ENCODE measurements around the gene ARSD.
A peak's percentile ranks its signal among the peaks of the same experiment; 100 is the strongest.
"Not testable (repeated sequence)": the region's sequence is repeated elsewhere in the genome, so short reads cannot be mapped to it uniquely, and the experiment has no call there.

The ARSD gene

GRCh38 chrX:2889706-2890490 is 39.2 kb downstream of the ARSD start:
- not testable (repeated sequence) for H3K9me3 ChIP-seq (ENCODE audit: severe bottlenecking); H3K36me3 ChIP-seq; DNase-seq; H3K27me3 ChIP-seq (ENCODE audit: insufficient read depth, low read depth, severe bottlenecking); H3K4me3 ChIP-seq (ENCODE audit: low read depth, low read length); H3K27ac ChIP-seq
- peak; percentile 21; the same call in 1 of the 2 replicates for TF ChIP-seq CTCF (IDR thresholded peaks at IDR 0.05; ENCODE audit: low read depth, low read length)

GRCh38 chrX:2889045-2889605 is 40.0 kb downstream of the ARSD start:
- H3K4me3 ChIP-seq (ENCODE audit: low read depth, low read length) = no peak overlapping the region
- no peak for TF ChIP-seq CTCF (IDR thresholded peaks at IDR 0.05; ENCODE audit: low read depth, low read length)

DNA sequence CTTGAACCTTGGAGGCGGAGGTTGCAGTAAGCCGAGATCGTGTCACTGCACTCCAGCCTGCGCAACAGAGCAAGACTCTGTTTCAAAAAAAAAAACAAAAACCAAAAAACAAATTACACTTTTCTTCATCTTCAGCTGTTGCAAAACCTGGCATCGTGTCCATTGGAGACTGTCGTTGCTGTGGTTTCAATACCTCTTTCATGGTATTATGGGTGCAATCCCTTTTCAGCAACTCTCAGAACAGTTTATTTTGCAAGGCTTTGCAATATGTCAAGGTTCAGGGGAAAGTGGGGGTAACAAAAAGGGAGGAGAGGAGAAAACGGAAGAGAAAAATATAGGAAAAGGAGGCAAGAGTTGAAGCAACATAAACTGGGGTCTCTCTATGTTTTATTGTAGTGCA is 40.8 kb downstream of the ARSD start:
- H3K4me3 ChIP-seq (ENCODE audit: low read depth, low read length) = no peak overlapping the region
- no peak for DNase-seq
- no peak for TF ChIP-seq CTCF (IDR thresholded peaks at IDR 0.05; ENCODE audit: low read depth, low read length)
- no peaks in the 10 kb centered on the region for H3K9me3 ChIP-seq (ENCODE audit: severe bottlenecking)
- no peaks in the 10 kb centered on the region for H3K27me3 ChIP-seq (ENCODE audit: insufficient read depth, low read depth, severe bottlenecking)
- H3K27ac ChIP-seq = no peak overlapping the region
- H3K36me3 ChIP-seq = no peaks in the 10 kb centered on the region; the same call in 1 of the 2 replicates

More at GRCh38 chrX:2889045-2889605, 40.0 kb downstream of the ARSD start:
- H3K27ac ChIP-seq = no peak overlapping the region
- H3K9me3 ChIP-seq (ENCODE audit: severe bottlenecking) = no peaks in the 10 kb centered on the region
- no peaks in the 10 kb centered on the region for H3K36me3 ChIP-seq
- H3K27me3 ChIP-seq (ENCODE audit: insufficient read depth, low read depth, severe bottlenecking) = no peaks in the 10 kb centered on the region
- DNase-seq = no peak

GRCh38 chrX:2883770-2884169 is 45.4 kb downstream of the ARSD start:
- H3K27me3 ChIP-seq (ENCODE audit: insufficient read depth, low read depth, severe bottlenecking) = no peaks in the 10 kb centered on the region
- H3K27ac ChIP-seq = no peak overlapping the region
- H3K9me3 ChIP-seq (ENCODE audit: severe bottlenecking) = no peaks in the 10 kb centered on the region
- no peak for TF ChIP-seq CTCF (IDR thresholded peaks at IDR 0.05; ENCODE audit: low read depth, low read length)
- DNase-seq = no peak
- H3K4me3 ChIP-seq (ENCODE audit: low read depth, low read length) = no peak overlapping the region
- H3K36me3 ChIP-seq = no peaks in the 10 kb centered on the region; the same call in 1 of the 2 replicates

DNA sequence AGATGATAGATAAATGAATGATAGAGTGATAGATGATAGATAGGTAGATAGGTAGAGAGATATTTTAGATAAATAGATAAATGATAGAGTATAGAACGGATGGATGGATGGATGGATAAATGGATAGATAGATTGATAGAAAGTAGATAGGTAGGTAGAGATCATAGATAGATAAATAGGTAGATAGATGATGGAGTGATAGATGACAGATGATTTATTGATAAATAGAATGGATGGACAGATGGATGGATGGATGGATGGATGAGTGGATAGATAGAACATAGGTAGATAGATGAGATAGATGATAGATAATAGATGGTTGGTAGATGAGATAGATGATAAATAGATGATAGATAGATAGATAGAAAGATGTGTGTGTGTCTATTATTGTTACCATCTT is 49.5 kb downstream of the ARSD start:
- DNase-seq = no peak
- H3K9me3 ChIP-seq (ENCODE audit: severe bottlenecking) = no peaks in the 10 kb centered on the region
- no peaks in the 10 kb centered on the region for H3K27me3 ChIP-seq (ENCODE audit: insufficient read depth, low read depth, severe bottlenecking)
- H3K4me3 ChIP-seq (ENCODE audit: low read depth, low read length) = no peak overlapping the region
- no peaks in the 10 kb centered on the region; the same call in 1 of the 2 replicates for H3K36me3 ChIP-seq
- no peak for TF ChIP-seq CTCF (IDR thresholded peaks at IDR 0.05; ENCODE audit: low read depth, low read length)
- H3K27ac ChIP-seq = no peak overlapping the region
